ENCODE measurements around the gene TRIM13. TPM values are rescaled to one million over a fixed set of nuclear protein-coding genes. Genes with fewer than 3 reads are reported as not detected.
A peak's percentile ranks its signal among the peaks of the same experiment; 100 is the strongest.

TRIM13 gene
- total RNA-seq, 4 donors from 2014 or later: 19.7 to 54.5 (median 31.0) TPM

DNA sequence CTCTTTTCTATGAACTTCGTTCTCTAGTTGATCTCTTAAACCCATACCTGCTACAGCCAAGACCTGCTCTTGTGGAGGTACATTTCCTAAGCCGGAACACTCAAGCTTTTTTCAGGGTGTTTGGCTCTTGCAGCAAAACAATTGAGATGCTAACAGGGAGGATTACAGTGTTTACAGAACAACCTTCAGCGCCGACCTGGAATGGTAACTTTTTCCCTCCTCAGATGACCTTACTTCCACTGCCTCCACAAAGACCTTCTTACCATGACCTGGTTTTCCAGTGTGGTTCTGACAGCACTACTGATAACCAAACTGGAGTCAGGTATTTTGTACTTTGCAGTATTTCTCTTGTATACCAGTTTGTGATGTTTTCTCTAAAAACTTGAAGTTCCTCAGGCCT lies 18.9 kb downstream of the TRIM13 start:
- Histone ChIP-seq H3K36me3 (no peaks in the 10 kb centered on the region), H3K27me3 (no peaks in the 10 kb centered on the region), H3K27ac (peak overlapping the region in 1 of 2 donors; percentile 41), H3K4me3 (no peak overlapping the region), H3K4me1 (no peaks in the 10 kb centered on the region), H3K9me3 (no peaks in the 10 kb centered on the region)
- intact Hi-C loops (cut with DNase I; ENCODE audit: low total_unique reads): no loop called here
- no peak for DNase-seq
- TF ChIP-seq POLR2A (IDR thresholded peaks at IDR 0.05): no peak
- TF ChIP-seq, protein P1, sequence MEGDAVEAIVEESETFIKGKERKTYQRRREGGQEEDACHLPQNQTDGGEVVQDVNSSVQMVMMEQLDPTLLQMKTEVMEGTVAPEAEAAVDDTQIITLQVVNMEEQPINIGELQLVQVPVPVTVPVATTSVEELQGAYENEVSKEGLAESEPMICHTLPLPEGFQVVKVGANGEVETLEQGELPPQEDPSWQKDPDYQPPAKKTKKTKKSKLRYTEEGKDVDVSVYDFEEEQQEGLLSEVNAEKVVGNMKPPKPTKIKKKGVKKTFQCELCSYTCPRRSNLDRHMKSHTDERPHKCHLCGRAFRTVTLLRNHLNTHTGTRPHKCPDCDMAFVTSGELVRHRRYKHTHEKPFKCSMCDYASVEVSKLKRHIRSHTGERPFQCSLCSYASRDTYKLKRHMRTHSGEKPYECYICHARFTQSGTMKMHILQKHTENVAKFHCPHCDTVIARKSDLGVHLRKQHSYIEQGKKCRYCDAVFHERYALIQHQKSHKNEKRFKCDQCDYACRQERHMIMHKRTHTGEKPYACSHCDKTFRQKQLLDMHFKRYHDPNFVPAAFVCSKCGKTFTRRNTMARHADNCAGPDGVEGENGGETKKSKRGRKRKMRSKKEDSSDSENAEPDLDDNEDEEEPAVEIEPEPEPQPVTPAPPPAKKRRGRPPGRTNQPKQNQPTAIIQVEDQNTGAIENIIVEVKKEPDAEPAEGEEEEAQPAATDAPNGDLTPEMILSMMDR (IDR thresholded peaks at IDR 0.05): no peak

DNA sequence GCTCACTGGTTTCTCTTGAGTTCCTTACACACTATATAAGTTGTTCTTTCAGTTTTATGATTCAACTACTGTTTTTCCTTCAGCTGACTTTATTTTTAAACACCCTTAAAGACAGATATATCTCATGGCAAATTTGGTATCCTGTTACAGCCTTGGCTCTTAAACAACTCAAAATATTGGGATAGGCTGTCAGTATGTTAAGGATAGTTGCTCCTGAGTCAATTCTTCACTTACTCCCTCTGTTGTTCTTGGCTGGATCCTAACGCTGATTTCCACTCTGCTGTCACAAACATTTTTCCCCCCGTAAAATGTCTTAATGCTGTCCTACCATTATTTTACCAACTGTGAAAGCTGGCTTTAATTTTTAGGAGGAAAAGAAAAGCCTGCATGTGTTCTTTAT lies 19.6 kb downstream of the TRIM13 start:
- H3K9me3 ChIP-seq: no peaks in the 10 kb centered on the region
- peak overlapping the region in 1 of 2 donors; percentile 41 for H3K27ac ChIP-seq
- no peaks in the 10 kb centered on the region for H3K36me3 ChIP-seq
- DNase-seq: no peak
- TF ChIP-seq POLR2A (IDR thresholded peaks at IDR 0.05): no peak
- H3K4me3 ChIP-seq: no peak overlapping the region
- H3K4me1 ChIP-seq: no peaks in the 10 kb centered on the region
- no peaks in the 10 kb centered on the region for H3K27me3 ChIP-seq
- intact Hi-C loops (cut with DNase I; ENCODE audit: low total_unique reads): no loop called here

- no peaks in the 10 kb centered on the region for H3K4me1 ChIP-seq
- no peaks in the 10 kb centered on the region for H3K9me3 ChIP-seq
- H3K27me3 ChIP-seq: no peaks in the 10 kb centered on the region
- no peak overlapping the region for H3K27ac ChIP-seq
- TF ChIP-seq, protein P1 (IDR thresholded peaks at IDR 0.05): no peak
- TF ChIP-seq POLR2A (IDR thresholded peaks at IDR 0.05): no peak
- H3K36me3 ChIP-seq: no peaks in the 10 kb centered on the region
- H3K4me3 ChIP-seq: no peak overlapping the region
- DNase-seq: no peak
- intact Hi-C loops (cut with DNase I; ENCODE audit: low total_unique reads): no loop called here
These were observed 21.0 kb downstream of the TRIM13 start for GRCh38 chr13:50017819-50018218.

GRCh38 chr13:50025436-50025835 lies 28.6 kb downstream of the TRIM13 start:
- H3K36me3 ChIP-seq: no peaks in the 10 kb centered on the region
- H3K4me3 ChIP-seq: no peak overlapping the region
- TF ChIP-seq, protein P1 (IDR thresholded peaks at IDR 0.05): no peak
- no peak for TF ChIP-seq POLR2A (IDR thresholded peaks at IDR 0.05)
- H3K27me3 ChIP-seq: no peaks in the 10 kb centered on the region
- H3K4me1 ChIP-seq: no peaks in the 10 kb centered on the region
- intact Hi-C loops (cut with DNase I; ENCODE audit: low total_unique reads): no loop called here
- DNase-seq: no peak
- H3K27ac ChIP-seq: peak overlapping the region in 1 of 2 donors; percentile 16
- no peaks in the 10 kb centered on the region for H3K9me3 ChIP-seq

GRCh38 chr13:50026788-50027473 lies 30.1 kb downstream of the TRIM13 start:
- intact Hi-C loops (cut with DNase I; ENCODE audit: low total_unique reads): no loop called here
- Histone ChIP-seq H3K4me1 (no peaks in the 10 kb centered on the region), H3K4me3 (no peak overlapping the region), H3K9me3 (no peaks in the 10 kb centered on the region), H3K27ac (no peak overlapping the region), H3K27me3 (no peaks in the 10 kb centered on the region), H3K36me3 (no peaks in the 10 kb centered on the region)
- no peak for DNase-seq
- TF ChIP-seq POLR2A (IDR thresholded peaks at IDR 0.05): no peak
- TF ChIP-seq, protein P1 (IDR thresholded peaks at IDR 0.05): no peak

All from uterus (tissue), 4 donors.